H1 (cell line): ENCODE data around the gene LRRC17. TPM values are rescaled to one million over a fixed set of nuclear protein-coding genes. Genes with fewer than 3 reads are reported as not detected.
"Not testable (repeated sequence)": the region's sequence is repeated elsewhere in the genome, so short reads cannot be mapped to it uniquely, and the experiment has no call there.

Source experiments
- CTCF ChIA-PET: fragments of 300-600 bp; sonication (Branson Sonifier 250); formaldehyde crosslinking; loops from one replicate; lab custom pipeline; 2021; ENCODE audit not compliant: partially characterized antibody; lab: Charles Lee
- POLR2A ChIA-PET: fragments of 300-600 bp; sonication (Branson Sonifier 250); formaldehyde crosslinking; loops from one replicate; lab custom pipeline; 2021; ENCODE audit warnings: inconsistent platforms; ENCODE audit not compliant: partially characterized antibody; lab: Charles Lee
- DNase-seq, 2 experiments: peaks; one replicate each; pipeline versions ENCODE4 v3.0.0 to v3.0.0-alpha.2; 2010 to 2022; ENCODE audit warnings: low spot score in 2 of 2, low read depth in 1 of 2, mixed read lengths in 1 of 2
- FAIRE-seq: peaks from 2 replicates; lab custom pipeline; 2011; peaks lifted over from hg19 to GRCh38; lab: Jason Lieb, UNC
- H2AFZ ChIP-seq: 2 replicates; pipeline ENCODE4 v1.8.1; 2012; ENCODE audit warnings: low read length, inconsistent platforms
- H2AK5ac ChIP-seq: 2 replicates; pipeline ENCODE4 v1.6.1; 2013; ENCODE audit warnings: low read depth, low read length
- H2BK120ac ChIP-seq: replicated peaks from 2 replicates; pipeline ENCODE3; 2013; ENCODE audit warnings: low read depth, low read length, inconsistent platforms
- H2BK12ac ChIP-seq: 2 replicates; pipeline ENCODE4 v1.6.1; 2013; ENCODE audit warnings: low read depth, low read length
- H2BK15ac ChIP-seq: 2 replicates; pipeline ENCODE4 v1.6.1; 2013; ENCODE audit warnings: low read length
- H2BK20ac ChIP-seq: 2 replicates; pipeline ENCODE4 v1.6.1; 2013; ENCODE audit warnings: low read length
- H2BK5ac ChIP-seq: 2 replicates; pipeline ENCODE4 v1.6.1; 2013; ENCODE audit warnings: low read depth, low read length
- H3K14ac ChIP-seq: 2 replicates; pipeline ENCODE4 v1.6.1; 2013; ENCODE audit warnings: inconsistent platforms; ENCODE audit not compliant: insufficient read length
- H3K18ac ChIP-seq: 2 replicates; pipeline ENCODE4 v1.6.1; 2013; ENCODE audit warnings: low read length; ENCODE audit errors: extremely low read depth
- H3K23ac ChIP-seq: 2 replicates; pipeline ENCODE4 v1.6.1; 2013; ENCODE audit warnings: inconsistent platforms; ENCODE audit not compliant: insufficient read length
- H3K23me2 ChIP-seq: 2 replicates; pipeline ENCODE4 v1.6.1; 2013; ENCODE audit warnings: low read depth, low read length
- H3K27ac ChIP-seq: 2 replicates; pipeline ENCODE4 v1.6.1; 2011; ENCODE audit warnings: low read depth, low read length, inconsistent platforms
- H3K27me3 ChIP-seq, 4 experiments: replicated peaks in 1 of 4; 1 replicate in 1 of 4; 2 replicates in 3 of 4; pipeline versions ENCODE4 v1.6.1 to v1.8.1; 2011 to 2013; ENCODE audit warnings: low read length in 3 of 4, mild to moderate bottlenecking in 3 of 4, inconsistent platforms in 2 of 4, mixed read lengths in 2 of 4, moderate library complexity in 1 of 4; ENCODE audit not compliant: control insufficient read depth in 3 of 4, insufficient read depth in 3 of 4; ENCODE audit errors: extremely low read depth in 1 of 4
- H3K36me3 ChIP-seq, 4 experiments: 2 replicates each; pipeline versions ENCODE4 v1.6.1 to v1.8.1; 2011 to 2013; ENCODE audit warnings: mild to moderate bottlenecking in 4 of 4, low read length in 3 of 4, moderate library complexity in 2 of 4, control low read depth in 1 of 4, inconsistent platforms in 1 of 4; ENCODE audit not compliant: insufficient read depth in 4 of 4, control insufficient read depth in 2 of 4
- H3K4ac ChIP-seq: replicated peaks from 2 replicates; pipeline ENCODE3; 2013; ENCODE audit warnings: low read length, low read depth, mixed read lengths, inconsistent platforms; ENCODE audit not compliant: insufficient read length
- H3K4me1 ChIP-seq, 4 experiments: replicated peaks in 1 of 4; 1 replicate in 1 of 4; 2 replicates in 3 of 4; pipeline versions ENCODE4 v1.6.1 to v1.8.1; 2011 to 2013; ENCODE audit warnings: low read length in 3 of 4, inconsistent platforms in 2 of 4, mixed read lengths in 1 of 4; ENCODE audit not compliant: insufficient read depth in 4 of 4, control insufficient read depth in 3 of 4
- H3K4me2 ChIP-seq, 2 experiments: 2 replicates each; pipeline versions ENCODE4 v1.6.1 to v1.8.1; 2011 to 2013; ENCODE audit warnings: low read depth in 2 of 2, low read length in 2 of 2, control low read depth in 1 of 2, inconsistent platforms in 1 of 2, mild to moderate bottlenecking in 1 of 2; ENCODE audit not compliant: insufficient read depth in 1 of 2
- H3K4me3 ChIP-seq, 4 experiments: fragments of 200-600, 300-600 bp in 1 of 4; sonication (generic), shearing (Covaris generic), sonication (Bioruptor Twin) in 1 of 4; 2 replicates each; pipeline versions ENCODE4 v1.5.1 to v1.8.1; 2011 to 2016; ENCODE audit warnings: low read length in 4 of 4, low read depth in 3 of 4, control low read depth in 2 of 4, inconsistent platforms in 2 of 4, mild to moderate bottlenecking in 2 of 4, mixed read lengths in 1 of 4, moderate library complexity in 1 of 4; ENCODE audit not compliant: insufficient read depth in 2 of 4; ENCODE audit errors: extremely low read depth in 1 of 4
- H3K56ac ChIP-seq: replicated peaks from 2 replicates; pipeline ENCODE3; 2013; ENCODE audit warnings: low read depth, mild to moderate bottlenecking, mixed read lengths, low read length, inconsistent platforms; ENCODE audit not compliant: insufficient read length
- H3K79me1 ChIP-seq: 2 replicates; pipeline ENCODE4 v1.6.1; 2013; ENCODE audit warnings: low read depth, low read length, control low read depth
- H3K79me2 ChIP-seq, 2 experiments: 2 replicates each; pipeline versions ENCODE4 v1.6.1 to v1.8.1; 2012 to 2013; ENCODE audit warnings: low read length in 2 of 2, mild to moderate bottlenecking in 2 of 2, inconsistent platforms in 1 of 2; ENCODE audit not compliant: insufficient read depth in 2 of 2, control insufficient read depth in 1 of 2
- H3K9ac ChIP-seq, 4 experiments: replicated peaks in 1 of 4; 1 replicate in 1 of 4; 2 replicates in 3 of 4; pipeline versions ENCODE4 v1.6.1 to v1.8.1; 2011 to 2013; ENCODE audit warnings: low read depth in 3 of 4, low read length in 3 of 4, control low read depth in 2 of 4, mild to moderate bottlenecking in 2 of 4, moderate library complexity in 2 of 4, inconsistent platforms in 1 of 4; ENCODE audit errors: extremely low read depth in 1 of 4
- H3K9me3 ChIP-seq, 2 experiments: 2 replicates each; pipeline versions ENCODE4 v1.6.1 to v1.8.1; 2012 to 2013; ENCODE audit warnings: mild to moderate bottlenecking in 2 of 2, moderate library complexity in 2 of 2, control low read depth in 1 of 2, inconsistent platforms in 1 of 2, low read depth in 1 of 2, low read length in 1 of 2, mixed read lengths in 1 of 2; ENCODE audit not compliant: insufficient read depth in 2 of 2
- H4K20me1 ChIP-seq, 2 experiments: replicated peaks in 1 of 2; 2 replicates each; pipeline versions ENCODE3 to v1.8.1; 2011 to 2013; ENCODE audit warnings: inconsistent platforms in 2 of 2, low read length in 2 of 2, mild to moderate bottlenecking in 1 of 2; ENCODE audit not compliant: insufficient read depth in 2 of 2, control insufficient read depth in 1 of 2
- H4K5ac ChIP-seq: 2 replicates; pipeline ENCODE4 v1.6.1; 2013; ENCODE audit warnings: low read length, low read depth, mixed read lengths, inconsistent platforms; ENCODE audit not compliant: insufficient read length
- H4K8ac ChIP-seq: 2 replicates; pipeline ENCODE4 v1.8.0; 2013; ENCODE audit warnings: mild to moderate bottlenecking, moderate library complexity, low read length, inconsistent platforms; ENCODE audit not compliant: insufficient read depth; ENCODE audit errors: extremely low read depth
- H4K91ac ChIP-seq: replicated peaks from 2 replicates; pipeline ENCODE3; 2013; ENCODE audit warnings: low read length, mixed read lengths, inconsistent platforms; ENCODE audit not compliant: insufficient read length
- WGBS, 2 experiments: shearing (Covaris generic) in 1 of 2; methylation state at CpG; one replicate each; pipeline versions ENCODE4 v1.1.6 to v1.1.7; 2013 to 2015; ENCODE audit warnings: low lambda C conversion rate in 2 of 2, mixed read lengths in 2 of 2, inconsistent platforms in 1 of 2, low coverage in 1 of 2, missing lambda C conversion rate in 1 of 2; ENCODE audit not compliant: insufficient replicate concordance in 2 of 2, insufficient coverage in 1 of 2, insufficient read length in 1 of 2; ENCODE audit errors: extremely low coverage in 1 of 2, missing lambda C conversion rate in 1 of 2; 5-methylcytosine and 5-hydroxymethylcytosine counted together
- polyA plus RNA-seq, 7 experiments: library from polyadenylated mRNA; depleted of rRNA in 3 of 7; stranded (reverse) in 5 of 7; unstranded in 2 of 7; fragments of >200 nt in 5 of 7; fragments of 200-250 nt in 2 of 7; gene quantifications; 1 replicate in 5 of 7; 2 replicates in 1 of 7; 4 replicates in 1 of 7; pipeline versions ENCODE4 v1.2.1 to v1.2.3, GENCODE V29; 2011 to 2013; ENCODE audit warnings: missing spikeins in 2 of 7, mixed read lengths in 2 of 7
- total RNA-seq: library from RNA; stranded (reverse); fragmentation: NEBNext Ultra II Directional; extraction: Animal tissue kit (Norgen Biotek cat#: 25700); gene quantifications from 2 replicates; pipeline ENCODE4 v1.2.1, GENCODE V29; 2021

LRRC17 gene
- total and polyA plus RNA-seq, 2 of the 8 experiments (the other 6 are each of a cell fraction or from before 2014, with no cell fraction given): 3.0 TPM

GRCh38 chr7:102961993-102962392 lies 49.2 kb downstream of the LRRC17 start:
- H3K4me3 ChIP-seq, DNase-seq, H3K27me3 ChIP-seq, H3K4me1 ChIP-seq, H2BK12ac ChIP-seq, H4K20me1 ChIP-seq, H4K8ac ChIP-seq, H3K4me2 ChIP-seq, H2AFZ ChIP-seq, H2BK20ac ChIP-seq, H3K4ac ChIP-seq, FAIRE-seq, H3K79me2 ChIP-seq, H2BK120ac ChIP-seq, H2BK15ac ChIP-seq, H3K56ac ChIP-seq, H3K9me3 ChIP-seq, H3K27ac ChIP-seq, CTCF ChIA-PET, POLR2A ChIA-PET, H3K9ac ChIP-seq, H3K23ac ChIP-seq, H3K18ac ChIP-seq, H2AK5ac ChIP-seq, H4K91ac ChIP-seq, H3K14ac ChIP-seq, H3K36me3 ChIP-seq, H3K23me2 ChIP-seq, H2BK5ac ChIP-seq, H4K5ac ChIP-seq, H3K79me1 ChIP-seq: not testable (repeated sequence)
- WGBS, 2 experiments: 86% methylated on average over 1 of the region's 2 CpGs; no CpG with 5 or more reads in 1 of the 2 experiments
